IMR-90 (cell line): Measurements from ENCODE around the gene MDFI. TPM values are rescaled to one million over a fixed set of nuclear protein-coding genes. Genes with fewer than 3 reads are reported as not detected.

Experiments
- ATAC-seq: fragments of 200-7000 bp; cut with Tn5 transposase; 2 replicates; pipeline ENCODE4 v1.9.1; 2020; ENCODE audit warnings: low read depth, mild to moderate bottlenecking, moderate library complexity
- BruUV-seq: library from RNA; stranded (reverse); fragments of 400-500 nt; replicated peaks from 2 replicates; lab custom pipeline; 2021; lab: Mats Ljungman, UMichigan
- CTCF ChIA-PET: fragments of 300-600 bp; formaldehyde crosslinking; extraction: SDS; loops from one replicate; lab custom pipeline; 2021; ENCODE audit warnings: antibody characterized with exemption; lab: Yijun Ruan, JAX
- POLR2A ChIA-PET: fragments of 300-600 bp; sonication (Branson Sonifier 250); formaldehyde crosslinking; loops from one replicate; lab custom pipeline; 2022; ENCODE audit warnings: antibody characterized with exemption; ENCODE audit not compliant: unreplicated experiment; lab: Charles Lee
- DNase-seq: peaks from one replicate; pipeline ENCODE4 v3.0.0; 2013
- H2AFZ ChIP-seq: replicated peaks from 2 replicates; pipeline ENCODE3; 2013; ENCODE audit warnings: low read length, mild to moderate bottlenecking; ENCODE audit not compliant: poor library complexity
- H2AK5ac ChIP-seq: 2 replicates; pipeline ENCODE4 v1.6.1; 2013; ENCODE audit warnings: low read depth, low read length, inconsistent platforms
- H2AK9ac ChIP-seq: replicated peaks from 2 replicates; pipeline ENCODE3; 2013; ENCODE audit warnings: mild to moderate bottlenecking, low read depth, low read length, moderate library complexity; ENCODE audit not compliant: poor library complexity
- H2BK120ac ChIP-seq: 2 replicates; pipeline ENCODE4 v1.6.1; 2013; ENCODE audit warnings: low read depth, low read length, inconsistent platforms
- H2BK15ac ChIP-seq: 3 replicates; pipeline ENCODE4 v1.6.1; 2013; ENCODE audit warnings: low read depth, low read length, inconsistent platforms
- H2BK20ac ChIP-seq: 2 replicates; pipeline ENCODE4 v1.6.1; 2013; ENCODE audit warnings: low read depth, mild to moderate bottlenecking, inconsistent platforms, low read length, moderate library complexity
- H2BK5ac ChIP-seq: 2 replicates; pipeline ENCODE4 v1.6.1; 2013; ENCODE audit warnings: mild to moderate bottlenecking, low read depth, low read length, inconsistent platforms; ENCODE audit not compliant: poor library complexity, severe bottlenecking
- H3K14ac ChIP-seq: replicated peaks from 2 replicates; pipeline ENCODE4 v1.6.1; 2013; ENCODE audit warnings: low read depth, low read length, inconsistent platforms
- H3K18ac ChIP-seq: 2 replicates; pipeline ENCODE4 v1.6.1; 2013; ENCODE audit warnings: low read depth, low read length, control low read depth
- H3K23ac ChIP-seq: 2 replicates; pipeline ENCODE4 v1.6.1; 2013; ENCODE audit warnings: low read depth, low read length, inconsistent platforms
- H3K27ac ChIP-seq: 2 replicates; pipeline ENCODE4 v1.5.1; 2013; ENCODE audit warnings: mild to moderate bottlenecking, control low read depth, low read length; ENCODE audit not compliant: insufficient read depth
- H3K27me3 ChIP-seq: 2 replicates; pipeline ENCODE4 v1.6.1; 2013; ENCODE audit warnings: low read length; ENCODE audit not compliant: control insufficient read depth, insufficient read depth
- H3K36me3 ChIP-seq: 2 replicates; pipeline ENCODE4 v1.6.1; 2013; ENCODE audit warnings: low read length, mixed read lengths; ENCODE audit not compliant: control insufficient read depth, insufficient read depth
- H3K4ac ChIP-seq: 2 replicates; pipeline ENCODE4 v1.6.1; 2013; ENCODE audit warnings: low read depth, low read length, inconsistent platforms
- H3K4me1 ChIP-seq: 2 replicates; pipeline ENCODE4 v1.6.1; 2013; ENCODE audit warnings: low read length, mixed read lengths; ENCODE audit not compliant: control insufficient read depth, insufficient read depth
- H3K4me2 ChIP-seq: 2 replicates; pipeline ENCODE4 v1.6.1; 2013; ENCODE audit warnings: low read depth, mild to moderate bottlenecking, control low read depth, low read length, moderate library complexity
- H3K4me3 ChIP-seq: 2 replicates; pipeline ENCODE4 v1.5.1; 2013; ENCODE audit warnings: low read depth, mild to moderate bottlenecking, control low read depth, low read length, moderate library complexity; ENCODE audit not compliant: insufficient read depth
- H3K56ac ChIP-seq: 2 replicates; pipeline ENCODE4 v1.6.1; 2013; ENCODE audit warnings: low read length, inconsistent platforms; ENCODE audit not compliant: insufficient read depth; ENCODE audit errors: extremely low read depth
- H3K79me1 ChIP-seq, 2 experiments: 2 replicates each; pipeline ENCODE4 v1.6.1; 2013; ENCODE audit warnings: low read length in 2 of 2, inconsistent platforms in 1 of 2, low read depth in 1 of 2
- H3K9ac ChIP-seq: 2 replicates; pipeline ENCODE4 v1.6.1; 2013; ENCODE audit warnings: low read depth, low read length, control low read depth
- H3K9me1 ChIP-seq: 2 replicates; pipeline ENCODE4 v1.6.1; 2013; ENCODE audit warnings: low read length, inconsistent platforms; ENCODE audit not compliant: insufficient read depth
- H3K9me3 ChIP-seq: 2 replicates; pipeline ENCODE4 v1.6.1; 2013; ENCODE audit warnings: low read length; ENCODE audit not compliant: control insufficient read depth, insufficient read depth
- H4K20me1 ChIP-seq: 2 replicates; pipeline ENCODE4 v1.6.1; 2013; ENCODE audit warnings: low read length, inconsistent platforms; ENCODE audit not compliant: insufficient read depth
- H4K5ac ChIP-seq: 2 replicates; pipeline ENCODE4 v1.6.1; 2013; ENCODE audit warnings: mild to moderate bottlenecking, low read depth, low read length, control low read depth
- H4K8ac ChIP-seq, 2 experiments: 2 replicates each; pipeline ENCODE4 v1.6.1; 2013; ENCODE audit warnings: low read depth in 2 of 2, low read length in 2 of 2, control low read depth in 1 of 2, inconsistent platforms in 1 of 2
- H4K91ac ChIP-seq: 2 replicates; pipeline ENCODE4 v1.6.1; 2013; ENCODE audit warnings: low read depth, low read length, inconsistent platforms; ENCODE audit not compliant: insufficient read depth
- BHLHE40 ChIP-seq: fragments of 150-350 bp; IDR thresholded peaks from 2 replicates; pipeline ENCODE4 v1.6.1; 2016; ENCODE audit warnings: mild to moderate bottlenecking, low read depth, low read length
- CTCF ChIP-seq: conservative IDR thresholded peaks from 2 replicates; pipeline ENCODE4 v1.5.1; 2012; ENCODE audit warnings: mild to moderate bottlenecking, low read depth, low read length, improper control_type of control experiment
- ELK1 ChIP-seq: fragments of 150-350 bp; IDR thresholded peaks from 2 replicates; pipeline ENCODE4 v1.6.1; 2016; ENCODE audit warnings: low read depth, mild to moderate bottlenecking, low read length, moderate library complexity, borderline replicate concordance
- MXI1 ChIP-seq: IDR thresholded peaks from 2 replicates; pipeline ENCODE4 v1.6.1; 2012; ENCODE audit warnings: low read depth, mild to moderate bottlenecking, low read length, moderate library complexity, borderline replicate concordance
- RFX5 ChIP-seq: IDR thresholded peaks from 2 replicates; pipeline ENCODE4 v1.8.0; 2012; ENCODE audit warnings: low read depth, mild to moderate bottlenecking, low read length, moderate library complexity
- WGBS, 2 experiments: methylation state at CpG; one replicate each; pipeline versions ENCODE4 v1.1.5 to v1.1.7; 2013; ENCODE audit warnings: missing lambda C conversion rate in 2 of 2; ENCODE audit not compliant: insufficient read length in 1 of 2; ENCODE audit errors: extremely low coverage in 2 of 2; 5-methylcytosine and 5-hydroxymethylcytosine counted together
- dilution Hi-C: fragments of 300-500 bp; cut with HindIII; formaldehyde crosslinking; loops from one replicate; pipeline ENCODE4 v1.14.3; 2018; ENCODE audit warnings: low sequenced_read_pairs; ENCODE audit not compliant: unreplicated experiment
- in situ Hi-C: fragments of 300-500 bp; cut with MboI; formaldehyde crosslinking; loops from 3 replicates; pipeline ENCODE4 v1.14.3; 2019; ENCODE audit warnings: low sequenced_read_pairs, inconsistent platforms, mixed read lengths
- intact Hi-C: fragments of 100-400 bp; cut with micrococcal nuclease; formaldehyde crosslinking; loops from 2 replicates; pipeline ENCODE4 v1.10.0; 2022
- polyA plus RNA-seq, 3 experiments: library from polyadenylated mRNA; depleted of rRNA; stranded (reverse); fragments of >200 nt; gene quantifications; 2 replicates each; pipeline ENCODE4 v1.2.3, GENCODE V29; 2012; ENCODE audit warnings: low replicate concordance in 1 of 3
- total RNA-seq: library from RNA; depleted of rRNA; stranded (reverse); fragments of >200 nt; gene quantifications from 2 replicates; pipeline ENCODE4 v1.2.3, GENCODE V29; 2012

MDFI gene
- total and polyA plus RNA-seq, 2 of the 4 experiments (the other 2 are of a cell fraction): 0.18 to 0.29 TPM

- TF ChIP-seq RFX5 (no peak), BHLHE40 (no peak), ELK1 (no peak), CTCF (no peak), MXI1 (no peak)
- ChIA-PET CTCF (no interaction called here), POLR2A (no interaction called here)
- Histone ChIP-seq H4K8ac (no peak overlapping the region), H2AK5ac (no peak overlapping the region), H4K20me1 (no peaks in the 10 kb centered on the region; the same call in 1 of the 2 replicates), H3K14ac (no peak overlapping the region), H2BK15ac (no peak overlapping the region), H3K23ac (no peak overlapping the region), H2BK5ac (no peak overlapping the region), H3K4me1 (no peaks in the 10 kb centered on the region), H3K9me1 (no peaks in the 10 kb centered on the region), H4K5ac (no peak overlapping the region), H2BK120ac (no peak overlapping the region), H3K36me3 (no peaks in the 10 kb centered on the region), H3K56ac (no peak overlapping the region), H3K79me1 (no peaks in the 10 kb centered on the region), H3K18ac (no peak overlapping the region), H3K4me3 (no peak overlapping the region), H3K4me2 (no peak overlapping the region), H2AFZ (no peak overlapping the region), H3K9me3 (no peaks in the 10 kb centered on the region; the same call in 1 of the 2 replicates), H3K4ac (no peak overlapping the region), H4K91ac (no peak overlapping the region), H3K9ac (no peak overlapping the region), H3K27me3 (peaks cover 93% of the 10 kb centered on the region), H2AK9ac (no peak overlapping the region), H2BK20ac (no peak overlapping the region), H3K27ac (no peak overlapping the region)
- DNase-seq (no peak), ATAC-seq (no peak)
- WGBS, 2 experiments: 64% methylated on average over 3 of the region's 11 CpGs; no CpG with 5 or more reads in 1 of the 2 experiments
- no TSS peak for BruUV-seq
- dilution Hi-C loops: no loop called here
- in situ Hi-C loops: no loop called here
- intact Hi-C loops: no loop called here
These were observed 4.1 kb downstream of the MDFI start for GRCh38 chr6:41642090-41642959.
